Stimulated activated CD4-positive, alpha-beta T cell treated with anti-CD3 and anti-CD28 coated beads, Interleukin-12 subunit alpha, Interleukin-12 subunit beta, amount 100 ng/mL, for 48 hours (primary cell): ENCODE measurements around the gene KRT10.
"Not testable (repeated sequence)": the region's sequence is repeated elsewhere in the genome, so short reads cannot be mapped to it uniquely, and the experiment has no call there.

Source experiments
- DNase-seq, 3 donors: peaks; one replicate each; pipeline ENCODE4 v3.0.0-alpha.2; 2020; ENCODE audit warnings: low read depth in 2 of 3, low spot score in 1 of 3

Gene KRT10

DNA sequence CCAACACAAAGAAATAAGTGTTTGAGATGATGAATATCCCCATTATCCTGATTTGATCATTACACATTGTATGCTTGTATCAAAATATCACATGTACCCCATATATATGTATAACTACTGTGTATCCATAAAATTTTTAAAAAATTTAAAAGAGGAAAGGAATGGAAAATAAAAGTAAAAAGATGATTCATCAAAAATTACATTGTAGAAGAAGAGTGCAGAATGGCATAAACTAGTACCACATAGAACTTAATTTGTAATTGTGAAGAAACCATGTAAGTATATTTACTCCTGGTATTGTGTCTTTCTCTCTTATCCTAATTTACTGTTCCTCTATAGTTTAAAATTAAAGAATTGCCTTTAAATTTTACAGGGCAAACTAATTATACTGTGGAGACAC, 11.5 kb upstream of the KRT10 start:
- DNase-seq = no peak

GRCh38 chr17:40832840-40833239, 10.4 kb upstream of the KRT10 start:
- DNase-seq = no peak

GRCh38 chr17:40830085-40830776, 7.8 kb upstream of the KRT10 start:
- no peak for DNase-seq

GRCh38 chr17:40828454-40829044, 6.1 kb upstream of the KRT10 start:
- no peak for DNase-seq

GRCh38 chr17:40827746-40828453, 5.5 kb upstream of the KRT10 start:
- DNase-seq = no peak

DNA sequence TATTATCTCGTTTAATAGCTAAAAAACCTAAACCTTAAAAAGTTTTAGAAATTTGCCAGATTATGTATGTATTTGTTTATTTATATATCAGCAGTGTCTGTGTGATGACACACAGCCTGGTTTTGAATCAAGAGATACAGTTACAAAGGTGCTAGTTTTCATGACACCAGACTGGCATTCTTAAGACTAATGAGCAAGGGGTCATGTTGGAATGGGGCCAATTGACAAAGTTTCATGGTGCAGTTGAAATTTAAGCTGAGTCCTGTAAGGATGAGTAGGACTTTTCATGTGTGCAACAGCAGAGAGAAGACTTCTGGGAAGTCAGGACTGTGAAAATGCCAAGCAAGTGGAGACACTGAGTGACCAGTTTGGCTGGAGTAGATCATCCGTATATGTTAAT, 3.2 kb upstream of the KRT10 start:
- no peak for DNase-seq

DNA sequence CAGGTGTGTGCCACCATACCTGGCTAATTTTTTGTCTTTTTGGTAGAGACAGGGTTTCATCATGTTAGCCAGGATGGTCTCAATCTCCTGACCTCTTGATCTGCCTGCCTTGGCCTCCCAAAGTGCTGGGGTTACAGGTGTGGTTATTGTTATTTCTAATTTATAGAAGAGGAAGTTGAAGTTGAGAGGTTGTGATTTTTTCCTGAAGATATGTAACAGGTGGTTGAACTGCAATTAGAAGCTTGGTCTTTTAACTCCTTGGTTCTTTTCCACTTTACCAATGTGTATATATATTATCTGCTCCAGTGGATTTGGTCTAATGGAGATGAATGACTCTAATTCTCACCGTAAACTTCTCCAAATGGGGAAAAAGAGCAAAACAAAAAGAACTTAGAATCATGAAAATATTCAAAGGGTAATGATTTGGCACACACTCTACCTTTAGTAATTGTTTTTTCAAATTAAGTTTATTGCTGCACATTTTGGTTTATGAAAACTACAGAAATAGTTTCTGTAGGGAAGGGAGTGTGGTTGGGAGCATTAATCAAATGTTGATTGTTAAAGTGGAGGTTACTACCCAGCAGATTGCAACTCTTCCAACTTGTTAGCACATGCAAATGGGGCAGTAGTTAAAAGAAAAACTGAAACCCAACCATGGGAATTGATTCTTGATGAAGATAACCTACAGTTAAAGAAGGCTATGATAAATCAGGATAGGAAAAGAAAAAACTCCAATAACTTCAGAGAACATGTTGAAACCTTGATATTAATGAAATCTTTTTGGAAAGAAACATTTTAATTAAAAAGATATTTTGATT, 1.8 kb upstream of the KRT10 start:
- DNase-seq = no peak

DNA sequence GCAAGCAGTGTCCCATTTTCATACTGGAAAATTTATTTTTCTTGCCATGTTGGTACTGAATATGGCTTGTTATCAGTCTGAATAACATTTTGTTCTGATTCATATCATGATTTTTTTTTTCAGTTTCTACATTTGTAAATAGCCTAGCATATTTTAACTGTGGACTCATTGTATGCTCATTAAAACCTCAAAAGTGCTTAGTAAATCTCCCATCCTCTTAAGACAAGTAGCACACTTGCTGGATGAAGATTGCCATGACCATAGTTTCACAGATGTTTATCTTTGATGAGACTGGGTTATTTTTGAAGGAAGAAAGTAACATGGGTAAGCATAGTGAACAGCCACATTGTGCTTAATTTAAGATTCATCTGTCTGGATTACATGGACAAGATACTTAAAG, 878 bp downstream of the KRT10 start:
- DNase-seq = no peak

DNA sequence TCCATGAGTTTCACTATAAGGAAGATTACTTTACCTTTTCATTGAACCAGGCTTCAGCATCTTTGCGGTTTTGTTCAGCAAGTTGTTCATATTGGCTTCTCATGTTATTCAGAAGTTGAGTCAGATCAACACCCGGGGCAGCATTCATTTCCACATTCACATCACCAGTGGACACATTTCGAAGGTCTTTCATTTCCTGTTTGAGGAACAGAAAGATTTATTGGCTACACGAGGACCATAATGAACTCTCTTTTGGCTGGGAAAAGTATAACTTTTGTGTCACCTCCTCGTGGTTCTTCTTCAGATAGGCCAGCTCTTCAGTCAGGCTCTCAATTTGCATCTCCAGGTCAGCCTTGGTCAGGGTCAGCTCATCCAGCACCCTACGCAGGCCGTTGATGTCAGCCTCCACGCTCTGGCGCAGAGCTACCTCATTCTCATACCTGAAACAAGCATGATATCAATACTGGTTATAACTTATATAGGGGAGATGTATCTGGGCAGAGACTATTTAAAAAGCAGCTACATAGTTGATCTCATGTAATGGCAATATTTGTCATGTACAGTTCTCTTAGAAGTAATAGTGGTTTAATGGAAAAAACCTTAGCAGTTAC, 2.1 kb downstream of the KRT10 start:
- DNase-seq = no peak

DNA sequence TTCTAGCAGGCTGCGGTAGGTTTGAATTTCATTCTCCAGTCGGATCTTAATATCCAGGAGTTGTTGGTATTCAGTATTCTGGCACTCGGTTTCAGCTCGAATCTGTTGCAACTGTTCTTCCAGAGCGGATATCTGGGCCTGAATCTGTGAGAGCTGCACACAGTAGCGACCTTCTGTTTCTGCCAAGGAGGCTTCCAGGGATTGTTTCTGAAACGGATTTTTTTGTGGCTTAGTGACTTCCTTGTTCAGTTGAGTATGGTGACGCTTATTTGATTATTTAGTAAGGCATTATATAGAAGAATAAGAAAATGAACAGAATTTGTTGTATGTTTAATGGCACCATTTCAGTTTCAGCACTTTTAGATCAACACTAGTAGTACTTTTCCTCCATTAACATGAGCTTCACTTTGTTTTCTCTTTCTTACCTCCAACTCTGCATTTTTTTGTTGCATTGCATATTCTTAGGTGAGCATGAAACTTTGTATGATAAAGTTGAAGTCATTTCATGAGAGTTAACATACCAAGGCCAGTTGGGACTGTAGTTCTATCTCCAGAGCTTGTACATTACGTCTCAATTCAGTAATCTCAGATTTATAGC, 2.8 kb downstream of the KRT10 start:
- DNase-seq = no peak

DNA sequence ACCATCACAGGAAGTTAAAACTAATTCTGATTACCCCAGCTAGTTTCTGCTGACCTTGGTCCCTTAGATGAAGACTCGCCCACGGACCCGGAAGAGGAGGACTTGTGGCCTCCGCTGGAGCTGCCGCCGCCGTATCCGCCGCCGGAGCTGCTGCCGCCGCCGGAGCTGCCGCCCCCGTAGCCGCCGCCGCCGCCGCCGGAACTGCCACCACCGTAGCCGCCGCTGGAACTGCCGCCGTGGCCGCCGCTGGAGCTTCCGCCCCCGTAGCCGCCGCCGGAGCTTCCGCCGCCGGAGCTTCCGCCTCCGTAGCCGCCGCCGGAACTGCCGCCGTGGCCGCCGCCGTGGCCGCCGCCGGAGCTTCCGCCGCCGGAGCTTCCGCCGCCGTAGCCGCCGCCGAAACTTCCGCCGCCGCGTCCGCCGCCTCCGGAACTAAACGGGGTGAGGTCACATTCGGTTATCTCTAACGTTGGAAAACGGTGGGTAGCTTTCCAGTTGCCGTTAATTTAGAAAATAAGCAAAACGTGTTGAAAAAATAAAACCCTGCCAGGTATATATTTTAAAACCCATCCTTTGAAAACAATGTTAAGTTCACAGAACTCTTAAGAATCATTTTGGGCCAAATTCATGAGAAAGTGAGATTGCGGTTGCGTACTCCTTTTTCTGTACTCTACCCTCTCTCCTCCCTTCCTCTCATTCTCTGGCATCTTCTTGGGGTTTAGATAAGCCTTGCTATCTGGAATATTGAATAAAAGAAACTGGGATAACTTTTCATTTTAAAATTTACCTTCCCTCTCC, 3.5 kb downstream of the KRT10 start:
- peak; percentile 74 to 80 (median 79) for DNase-seq

DNA sequence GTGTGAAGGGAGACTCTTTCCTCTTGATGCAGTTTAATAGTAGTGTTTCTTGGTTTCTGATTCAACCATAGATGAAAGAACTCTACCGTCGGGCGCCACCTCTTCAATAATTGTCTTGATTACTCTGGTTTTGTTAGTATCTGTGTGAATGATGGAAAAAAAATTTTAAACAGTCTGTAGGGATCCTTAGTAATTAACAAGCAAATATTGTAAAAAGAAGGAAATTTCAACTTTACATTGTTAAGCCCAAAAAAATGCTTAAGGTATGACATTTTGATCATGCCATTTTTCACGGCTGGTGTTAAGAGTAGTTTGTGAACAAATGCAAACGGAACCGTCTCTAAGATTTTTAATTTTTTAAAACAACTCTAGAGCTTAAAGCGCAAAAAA, 4.1 kb downstream of the KRT10 start:
- DNase-seq = no peak

- DNase-seq = no peak
Measured at GRCh38 chr17:40817103-40817682, 5.2 kb downstream of the KRT10 start.

GRCh38 chr17:40816569-40816968, 5.8 kb downstream of the KRT10 start:
- DNase-seq = no peak

DNA sequence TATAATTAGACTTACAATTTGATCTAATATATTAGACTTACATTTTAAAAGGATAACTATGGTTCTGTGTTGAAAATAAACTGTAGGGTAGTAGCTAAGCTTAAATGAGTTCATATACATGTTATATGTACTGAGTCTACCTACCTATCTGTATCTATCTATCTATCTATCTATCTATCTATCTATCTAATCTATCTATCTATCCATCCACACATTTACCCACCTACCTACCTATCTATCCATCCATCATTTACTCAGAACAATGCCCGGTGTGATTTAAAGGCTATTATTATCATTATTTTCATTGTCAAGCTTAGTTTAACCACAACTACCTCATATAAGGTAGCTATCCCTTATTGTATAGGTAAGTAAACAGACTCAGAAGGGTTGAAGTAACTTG, 7.0 kb downstream of the KRT10 start:
- no peak for DNase-seq

- DNase-seq = not testable (repeated sequence)
Measured at GRCh38 chr17:40814657-40815056, 7.8 kb downstream of the KRT10 start.

DNA sequence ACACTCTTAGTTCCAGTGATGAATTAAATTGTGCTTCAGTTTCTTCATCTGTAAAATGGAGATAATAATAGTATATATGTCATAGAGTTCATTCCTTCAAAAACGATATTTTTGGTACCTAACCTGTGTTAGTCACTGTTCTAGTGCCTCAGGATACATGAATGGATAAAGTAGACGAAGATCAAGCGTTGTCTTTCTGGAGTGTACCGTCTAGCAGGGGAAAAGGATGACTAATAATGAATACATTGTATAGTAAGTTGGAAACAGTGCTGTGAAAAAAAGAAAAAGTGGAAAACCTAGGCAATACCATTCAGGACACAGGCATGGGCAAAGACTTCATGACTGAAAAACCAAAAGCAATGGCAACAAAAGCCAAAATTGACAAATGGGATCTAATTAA, 8.6 kb downstream of the KRT10 start:
- no peak for DNase-seq

- DNase-seq = no peak
Measured at GRCh38 chr17:40812639-40813038, 9.8 kb downstream of the KRT10 start.

- DNase-seq = no peak
Measured at GRCh38 chr17:40810494-40810893, 11.9 kb downstream of the KRT10 start.
